GM19463 (cell line): ENCODE results near the gene ZFHX3.

ENCODE experiments used
- ATAC-seq: cut with Tn5 transposase; IDR thresholded peaks from one replicate; pipeline ENCODE4 v1.9.1; 2021; ENCODE audit warnings: mild to moderate bottlenecking, moderate library complexity; ENCODE audit not compliant: unreplicated experiment

The ZFHX3 gene

GRCh38 chr16:73069581-73070262, 21.8 kb upstream of the ZFHX3 start:
- ATAC-seq: no peak

GRCh38 chr16:73068541-73069401, 20.8 kb upstream of the ZFHX3 start:
- ATAC-seq: no peak

GRCh38 chr16:73067671-73068540, 20.0 kb upstream of the ZFHX3 start:
- ATAC-seq: no peak

- ATAC-seq: no peak
Measured at GRCh38 chr16:73066927-73067670, 19.2 kb upstream of the ZFHX3 start.

GRCh38 chr16:73066331-73066926, 18.5 kb upstream of the ZFHX3 start:
- no peak for ATAC-seq

GRCh38 chr16:73065632-73066330, 17.9 kb upstream of the ZFHX3 start:
- no peak for ATAC-seq

- ATAC-seq: no peak
Measured at GRCh38 chr16:73064994-73065545, 17.1 kb upstream of the ZFHX3 start.

- no peak for ATAC-seq
Measured at GRCh38 chr16:73064212-73064993, 16.5 kb upstream of the ZFHX3 start.

- ATAC-seq: no peak
Measured at GRCh38 chr16:73063854-73064211, 15.9 kb upstream of the ZFHX3 start.

- ATAC-seq: no peak
Measured at GRCh38 chr16:73062743-73063733, 15.1 kb upstream of the ZFHX3 start.

- no peak for ATAC-seq
Measured at GRCh38 chr16:73062001-73062616, 14.2 kb upstream of the ZFHX3 start.

GRCh38 chr16:73060892-73061490, 13.1 kb upstream of the ZFHX3 start:
- ATAC-seq: no peak

- ATAC-seq: no peak
Measured at GRCh38 chr16:73059779-73060615, 12.1 kb upstream of the ZFHX3 start.

- ATAC-seq: peak; percentile 32
Measured at GRCh38 chr16:73058616-73059409, 10.9 kb upstream of the ZFHX3 start.

- peak; percentile 71 for ATAC-seq
Measured at GRCh38 chr16:73058221-73058615, 10.3 kb upstream of the ZFHX3 start.
